Stimulated activated CD4-positive, alpha-beta T cell treated with anti-CD3 and anti-CD28 coated beads, Interleukin-4, amount 100 ng/mL, for 24 hours (primary cell): Measurements from ENCODE around the gene ZFP57.
"Not testable (repeated sequence)": the region's sequence is repeated elsewhere in the genome, so short reads cannot be mapped to it uniquely, and the experiment has no call there.

Experiments used
- DNase-seq: peaks from one replicate; pipeline ENCODE4 v3.0.0-alpha.2; 2020

Gene ZFP57

GRCh38 chr6:29694637-29695036, 13.7 kb upstream of the ZFP57 start:
- no peak for DNase-seq

- no peak for DNase-seq
These were observed 4.9 kb upstream of the ZFP57 start for GRCh38 chr6:29685718-29686326.

DNA sequence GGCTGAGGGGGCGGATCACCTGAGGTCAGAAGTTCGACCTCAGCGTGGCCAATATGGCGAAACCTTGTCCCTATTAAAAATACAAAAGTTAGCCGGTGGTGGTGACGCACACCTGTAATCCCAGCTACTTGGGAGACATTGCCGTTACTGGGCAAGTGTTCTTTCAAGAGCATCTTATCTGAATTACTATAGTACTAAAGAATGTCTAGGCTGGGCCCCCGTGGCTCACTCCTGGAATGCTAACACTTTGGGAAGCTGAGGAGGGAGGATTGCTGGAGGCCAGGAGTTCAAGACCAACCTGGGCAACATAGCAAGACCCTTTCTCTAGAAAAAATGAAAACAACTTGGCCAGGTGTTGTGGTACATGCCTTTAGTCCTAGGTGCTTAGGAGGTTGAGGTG, 859 bp upstream of the ZFP57 start:
- DNase-seq, result no peak

GRCh38 chr6:29680416-29680815, 536 bp downstream of the ZFP57 start:
- DNase-seq, result no peak

GRCh38 chr6:29679962-29680361, 990 bp downstream of the ZFP57 start:
- DNase-seq, result no peak

- no peak for DNase-seq
These were observed 2.8 kb downstream of the ZFP57 start for GRCh38 chr6:29678114-29678513.

DNA sequence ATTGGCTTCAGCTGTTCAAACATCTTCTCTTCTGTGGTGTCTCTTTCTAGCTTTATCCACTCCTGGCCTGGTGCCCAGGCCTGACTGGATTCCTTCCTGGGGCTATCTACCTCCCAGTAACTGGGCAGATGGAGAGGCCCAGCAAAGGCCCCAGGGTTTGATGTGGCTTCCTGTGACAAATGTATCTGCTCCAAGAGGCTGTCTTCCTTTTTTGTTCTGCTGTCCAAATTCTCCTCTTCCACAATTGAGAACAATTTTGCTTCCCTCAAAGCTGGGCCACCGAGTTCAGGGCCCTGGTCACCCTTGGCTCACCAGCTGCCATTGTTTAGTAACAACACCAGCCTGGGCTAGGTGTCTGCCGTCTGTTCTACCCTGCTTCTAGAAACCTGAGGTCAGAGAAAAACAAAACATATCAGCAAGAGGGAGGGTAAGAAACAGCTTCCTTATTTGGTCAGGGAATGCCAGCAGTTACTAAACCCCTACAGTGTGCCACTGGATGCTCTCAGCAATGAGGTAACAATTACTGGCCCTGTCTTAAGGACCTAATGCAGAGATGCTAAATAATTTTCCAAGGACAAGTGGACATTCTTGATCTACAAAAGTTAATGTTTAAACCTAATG, 3.9 kb downstream of the ZFP57 start:
- no peak for DNase-seq

- DNase-seq, result no peak
These were observed 5.4 kb downstream of the ZFP57 start for GRCh38 chr6:29675561-29675960.

GRCh38 chr6:29674008-29674407, 6.9 kb downstream of the ZFP57 start:
- DNase-seq, result no peak

DNA sequence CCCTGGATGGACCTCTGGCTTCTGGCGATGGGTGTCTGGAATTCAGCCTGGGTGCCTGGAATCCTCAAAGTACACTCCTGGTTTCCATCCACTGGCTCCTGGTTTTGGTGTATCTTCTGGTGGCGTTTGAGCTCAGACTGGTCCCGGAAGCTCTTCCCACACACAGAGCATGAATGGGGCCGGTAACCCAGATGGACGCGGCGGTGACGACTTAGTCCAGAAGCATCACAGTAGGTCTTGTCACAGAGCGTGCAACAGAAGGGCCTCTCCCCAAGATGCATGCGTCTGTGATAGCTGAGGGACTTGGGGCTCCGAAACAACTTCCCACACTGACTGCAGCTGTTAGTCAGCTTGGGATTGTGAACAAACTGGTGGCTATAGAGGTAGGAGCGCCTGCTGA, 7.8 kb downstream of the ZFP57 start:
- DNase-seq, result no peak

DNA sequence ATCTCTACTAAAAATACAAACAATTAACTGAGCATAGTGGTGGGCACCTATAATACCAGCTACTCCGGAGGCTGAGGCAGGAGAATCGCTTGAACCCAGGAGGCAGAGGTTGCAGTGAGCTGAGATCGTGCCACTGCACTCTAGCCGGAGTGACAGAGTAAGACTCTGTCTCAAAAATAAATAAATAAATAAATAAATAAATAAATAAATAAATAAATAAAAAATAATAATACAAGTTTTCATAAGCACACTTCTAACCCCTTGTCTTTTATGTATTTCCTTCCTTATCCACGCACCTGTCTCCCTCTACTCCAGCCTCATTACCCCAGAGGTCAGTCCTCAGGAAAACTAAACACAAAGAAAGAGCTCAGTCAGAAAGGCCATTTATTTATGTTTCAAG, 8.8 kb downstream of the ZFP57 start:
- not testable (repeated sequence) for DNase-seq

DNA sequence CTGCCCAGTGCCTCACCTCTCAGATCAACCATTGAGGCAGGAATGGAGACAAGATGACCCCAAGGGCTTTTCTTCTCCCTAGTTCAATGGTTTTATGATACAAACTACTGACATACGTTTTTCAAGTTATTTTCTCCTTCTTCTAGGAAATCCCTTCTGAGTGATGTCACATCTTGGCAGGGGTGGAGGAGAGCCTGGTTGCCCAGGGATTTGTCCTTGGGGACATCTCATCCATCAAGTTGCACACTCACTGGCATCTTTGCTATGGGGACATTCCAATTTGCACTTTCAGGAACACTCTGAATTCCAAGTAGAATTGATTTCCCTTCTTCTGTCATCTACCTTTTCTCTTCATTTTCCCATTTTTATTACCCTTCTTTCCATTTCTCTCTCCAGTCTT, 9.9 kb downstream of the ZFP57 start:
- no peak for DNase-seq

DNA sequence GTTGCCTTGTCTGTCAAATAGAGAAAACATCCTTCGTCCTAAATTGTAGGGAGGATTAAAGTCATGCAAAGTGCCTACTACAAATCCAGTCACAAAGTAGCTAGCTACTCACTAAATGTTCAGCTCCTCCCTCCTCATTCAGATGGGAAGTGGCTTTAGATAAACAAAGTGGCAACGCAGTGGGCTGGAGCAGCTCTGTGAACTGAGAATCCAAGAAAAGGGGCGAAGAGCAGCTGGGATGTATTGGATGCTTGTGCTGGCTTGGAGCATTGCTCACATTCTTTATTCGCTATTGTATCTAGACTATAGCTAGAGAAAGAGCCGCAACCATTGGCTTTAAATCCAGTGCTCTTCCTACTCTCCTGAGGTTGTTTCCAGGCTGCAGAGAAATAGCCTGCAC, 13.8 kb downstream of the ZFP57 start:
- DNase-seq, result no peak

GRCh38 chr6:29666826-29667130, 14.2 kb downstream of the ZFP57 start:
- no peak for DNase-seq

DNA sequence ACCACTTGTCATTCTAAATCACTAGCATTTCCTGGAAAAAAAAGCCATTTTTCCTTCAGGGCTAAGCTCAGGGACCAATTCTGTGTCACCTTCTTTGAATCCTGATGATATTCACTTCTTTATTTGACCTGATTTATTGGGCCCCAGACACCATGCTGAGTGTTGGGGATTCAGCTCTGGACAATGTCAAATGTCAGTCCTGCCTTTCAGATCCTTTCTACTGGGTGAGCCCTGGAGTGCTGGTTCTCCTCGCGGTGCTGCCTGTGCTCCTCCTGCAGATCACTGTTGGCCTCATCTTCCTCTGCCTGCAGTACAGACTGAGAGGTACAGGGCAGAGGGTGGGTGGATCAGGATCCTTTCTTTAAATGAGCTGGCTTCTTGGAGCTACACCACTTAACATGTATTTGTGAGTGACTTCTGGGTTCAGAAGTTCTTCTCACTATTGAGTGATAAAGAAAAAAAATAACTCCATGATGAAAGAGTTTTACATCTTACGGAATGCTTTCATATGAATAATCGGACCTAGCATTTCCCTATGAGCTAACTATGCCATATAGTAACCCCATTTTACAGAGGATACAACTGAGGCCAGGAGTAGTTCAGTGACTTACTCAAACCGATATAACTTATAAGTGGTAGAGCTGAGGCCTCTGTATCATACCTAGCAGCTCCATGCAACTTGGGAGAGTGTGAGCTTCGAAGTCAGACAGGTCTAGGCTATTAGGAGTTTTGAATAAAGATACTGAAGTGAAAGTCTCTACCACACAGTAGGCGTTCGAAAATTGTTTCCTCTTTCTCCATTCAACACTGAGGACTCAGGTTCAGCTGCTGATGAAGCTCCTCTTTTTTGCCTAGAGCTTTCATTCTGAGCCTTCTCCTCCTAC, 14.8 kb downstream of the ZFP57 start:
- DNase-seq, result no peak

- DNase-seq, result no peak
These were observed 17.5 kb downstream of the ZFP57 start for GRCh38 chr6:29663300-29664042.

- DNase-seq, result not testable (repeated sequence)
These were observed 19.3 kb downstream of the ZFP57 start for GRCh38 chr6:29661502-29662141.

GRCh38 chr6:29661071-29661470, 19.9 kb downstream of the ZFP57 start:
- DNase-seq, result no peak

- DNase-seq, result no peak
These were observed 24.2 kb downstream of the ZFP57 start, which contains the start of gene MOG for GRCh38 chr6:29656798-29657197. TSS of gene MOG (plus strand) at chr6:29657092. CDS start at chr6:29657210, 118 bp downstream.

DNA sequence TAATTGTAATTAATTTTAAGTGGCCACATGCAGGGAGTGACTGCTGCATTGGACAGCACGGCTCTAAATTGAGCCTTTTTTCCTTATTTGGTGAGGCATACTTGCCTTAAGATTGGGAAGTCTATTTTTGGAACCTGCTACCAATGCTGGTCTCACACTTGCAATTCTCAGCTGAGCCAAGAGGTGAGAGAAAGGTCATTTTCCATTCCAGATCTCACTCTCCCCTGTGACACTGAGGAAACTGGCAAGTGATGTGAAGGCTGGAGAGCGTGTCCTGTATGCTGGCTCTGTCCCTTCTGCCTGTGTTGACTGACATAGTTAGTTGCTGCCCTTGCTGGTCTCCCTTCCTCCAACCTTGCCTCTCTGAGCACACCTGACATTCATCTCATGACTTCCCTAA, 24.8 kb downstream of the ZFP57 start:
- DNase-seq, result no peak

DNA sequence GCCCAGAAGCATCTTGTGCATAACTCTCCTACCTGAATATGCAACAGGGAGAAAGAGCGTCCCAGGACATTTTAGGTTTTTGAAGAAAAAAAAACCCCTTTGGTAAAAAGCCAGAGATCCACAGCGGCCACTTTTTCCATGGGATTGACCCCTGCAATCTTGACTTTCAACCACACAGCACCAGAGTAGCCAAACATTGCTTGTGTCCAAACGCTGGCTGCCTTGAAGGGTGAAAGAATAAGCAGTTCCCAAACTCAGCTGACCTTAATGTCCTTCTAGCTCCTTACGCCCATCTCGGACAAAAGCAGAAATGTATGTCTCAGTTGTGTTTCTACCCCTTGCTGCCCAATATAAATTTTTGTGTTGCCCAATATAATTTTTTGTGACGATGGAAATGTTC, 25.3 kb downstream of the ZFP57 start:
- no peak for DNase-seq

GRCh38 chr6:29653452-29654038, 27.4 kb downstream of the ZFP57 start:
- DNase-seq, result peak; percentile 53

GRCh38 chr6:29652198-29652584, 28.8 kb downstream of the ZFP57 start:
- DNase-seq, result no peak
